BJ (cell line): ENCODE measurements around the gene PDZD4. TPM values are rescaled to one million over a fixed set of nuclear protein-coding genes. Genes with fewer than 3 reads are reported as not detected.

Source experiments
- CTCF ChIA-PET: fragments of 350-600 bp; formaldehyde crosslinking; extraction: SDS; loops from one replicate; lab custom pipeline; 2021; ENCODE audit warnings: antibody characterized with exemption, inconsistent platforms; lab: Yijun Ruan, JAX
- POLR2A ChIA-PET: fragments of 300-600 bp; sonication (Branson Sonifier 250); formaldehyde crosslinking; extraction: SDS; loops from one replicate; lab custom pipeline; 2021; ENCODE audit warnings: antibody characterized with exemption; lab: Charles Lee
- DNase-seq: peaks from one replicate; pipeline ENCODE4 v3.0.0-alpha.2; 2011; ENCODE audit warnings: low read depth
- H3K27me3 ChIP-seq: 2 replicates; pipeline ENCODE4 v1.6.0; 2011; ENCODE audit warnings: low read length; ENCODE audit not compliant: control insufficient read depth, insufficient read depth
- H3K36me3 ChIP-seq: 2 replicates; pipeline ENCODE4 v1.5.1; 2011; ENCODE audit warnings: low read length; ENCODE audit not compliant: control insufficient read depth, insufficient read depth
- H3K4me3 ChIP-seq: 2 replicates; pipeline ENCODE4 v1.5.1; 2011; ENCODE audit warnings: low read depth, mild to moderate bottlenecking, control low read depth, low read length
- polyA plus RNA-seq: library from polyadenylated mRNA; depleted of rRNA; stranded (reverse); fragments of >200 nt; gene quantifications from 2 replicates; pipeline ENCODE4 v1.2.3, GENCODE V29; 2011
- TF ChIP-seq, protein P1 (sequence below): IDR thresholded peaks from 2 replicates; pipeline ENCODE4 v1.5.1; 2011; ENCODE audit warnings: low read depth, mild to moderate bottlenecking, control low read depth, inconsistent platforms, low read length, moderate library complexity; ENCODE audit not compliant: insufficient read depth

The PDZD4 gene
- polyA plus RNA-seq, 1 experiment, result 0.82 TPM

DNA sequence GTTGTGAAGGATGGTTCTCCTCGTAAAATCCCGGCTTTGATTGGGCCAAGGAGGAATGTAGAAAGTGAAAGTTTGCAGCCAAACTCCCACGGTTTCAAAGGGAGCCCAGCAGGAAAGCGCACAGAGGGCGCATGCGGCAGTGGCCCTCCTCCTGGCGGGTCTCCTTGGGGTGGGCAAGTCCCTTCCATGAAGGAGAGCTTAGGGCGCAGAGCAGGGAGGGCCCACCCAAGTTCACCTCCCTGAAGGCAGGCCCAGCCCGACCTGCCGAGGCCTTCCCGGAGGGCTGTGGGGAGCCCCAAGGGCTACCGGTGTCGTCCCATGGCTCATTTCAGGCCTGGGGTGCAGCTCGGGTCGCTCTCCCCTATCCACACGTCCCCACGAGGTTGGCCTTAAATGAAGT is 2.0 kb downstream of the PDZD4 start:
- ChIA-PET POLR2A (no interaction called here), CTCF (interaction anchor here (0.6 kb wide), 1 partner anchor 142 kb away, joined by 3 read pairs; no protein-coding TSS in a partner anchor)
- TF ChIP-seq, protein P1, sequence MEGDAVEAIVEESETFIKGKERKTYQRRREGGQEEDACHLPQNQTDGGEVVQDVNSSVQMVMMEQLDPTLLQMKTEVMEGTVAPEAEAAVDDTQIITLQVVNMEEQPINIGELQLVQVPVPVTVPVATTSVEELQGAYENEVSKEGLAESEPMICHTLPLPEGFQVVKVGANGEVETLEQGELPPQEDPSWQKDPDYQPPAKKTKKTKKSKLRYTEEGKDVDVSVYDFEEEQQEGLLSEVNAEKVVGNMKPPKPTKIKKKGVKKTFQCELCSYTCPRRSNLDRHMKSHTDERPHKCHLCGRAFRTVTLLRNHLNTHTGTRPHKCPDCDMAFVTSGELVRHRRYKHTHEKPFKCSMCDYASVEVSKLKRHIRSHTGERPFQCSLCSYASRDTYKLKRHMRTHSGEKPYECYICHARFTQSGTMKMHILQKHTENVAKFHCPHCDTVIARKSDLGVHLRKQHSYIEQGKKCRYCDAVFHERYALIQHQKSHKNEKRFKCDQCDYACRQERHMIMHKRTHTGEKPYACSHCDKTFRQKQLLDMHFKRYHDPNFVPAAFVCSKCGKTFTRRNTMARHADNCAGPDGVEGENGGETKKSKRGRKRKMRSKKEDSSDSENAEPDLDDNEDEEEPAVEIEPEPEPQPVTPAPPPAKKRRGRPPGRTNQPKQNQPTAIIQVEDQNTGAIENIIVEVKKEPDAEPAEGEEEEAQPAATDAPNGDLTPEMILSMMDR, result no peak
- no peak overlapping the region for H3K4me3 ChIP-seq
- no peaks in the 10 kb centered on the region for H3K36me3 ChIP-seq
- DNase-seq, result no peak
- H3K27me3 ChIP-seq, result peaks cover 11% of the 10 kb centered on the region; the same call in 1 of the 2 replicates

DNA sequence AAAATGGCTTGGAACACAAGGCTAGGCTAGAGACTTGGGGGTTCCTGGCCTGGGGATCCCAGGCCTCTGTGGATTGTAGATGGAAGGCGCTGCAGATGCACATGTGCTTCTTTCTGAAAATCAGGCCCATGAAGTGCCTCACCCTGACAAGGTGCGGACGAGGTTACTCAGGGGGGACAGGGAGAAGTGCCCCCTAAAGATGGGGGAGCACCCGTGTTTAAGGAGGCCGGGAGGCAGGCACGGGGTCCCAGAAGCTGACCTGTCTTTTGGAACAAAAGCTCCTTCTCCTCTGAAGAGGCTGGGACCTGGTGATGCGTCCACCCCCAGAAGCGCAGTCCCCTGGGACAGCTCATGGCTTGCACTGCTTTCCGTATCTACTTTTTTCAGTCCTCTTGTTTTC is 2.4 kb downstream of the PDZD4 start:
- no peak overlapping the region for H3K4me3 ChIP-seq
- no peak for DNase-seq
- no peaks in the 10 kb centered on the region for H3K36me3 ChIP-seq
- TF ChIP-seq, protein P1, result no peak
- ChIA-PET CTCF (no interaction called here), POLR2A (no interaction called here)
- peaks cover 11% of the 10 kb centered on the region; the same call in 1 of the 2 replicates for H3K27me3 ChIP-seq

DNA sequence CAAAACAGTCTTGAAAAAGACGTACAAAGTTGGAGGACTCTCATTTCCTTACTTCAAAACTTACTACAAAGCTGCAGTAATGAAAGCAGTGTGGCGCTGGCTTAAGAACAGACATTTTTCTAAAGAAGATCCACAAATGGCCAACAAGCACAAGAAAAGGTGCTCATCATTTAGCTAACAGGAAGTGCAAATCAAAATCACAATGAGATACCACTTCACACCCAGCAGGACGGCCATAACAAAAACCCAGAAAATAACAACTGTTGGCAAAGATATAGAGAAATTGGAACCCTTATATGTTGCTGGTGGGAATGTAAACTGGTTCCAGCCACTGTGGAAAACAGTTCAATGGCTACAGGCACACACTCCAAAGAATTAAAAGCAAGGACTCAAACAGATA is 3.3 kb downstream of the PDZD4 start:
- Histone ChIP-seq H3K36me3 (no peaks in the 10 kb centered on the region), H3K4me3 (no peak overlapping the region), H3K27me3 (peaks cover 8% of the 10 kb centered on the region; the same call in 1 of the 2 replicates)
- POLR2A ChIA-PET, result no interaction called here
- CTCF ChIA-PET, result no interaction called here
- TF ChIP-seq, protein P1, result no peak
- DNase-seq, result no peak

DNA sequence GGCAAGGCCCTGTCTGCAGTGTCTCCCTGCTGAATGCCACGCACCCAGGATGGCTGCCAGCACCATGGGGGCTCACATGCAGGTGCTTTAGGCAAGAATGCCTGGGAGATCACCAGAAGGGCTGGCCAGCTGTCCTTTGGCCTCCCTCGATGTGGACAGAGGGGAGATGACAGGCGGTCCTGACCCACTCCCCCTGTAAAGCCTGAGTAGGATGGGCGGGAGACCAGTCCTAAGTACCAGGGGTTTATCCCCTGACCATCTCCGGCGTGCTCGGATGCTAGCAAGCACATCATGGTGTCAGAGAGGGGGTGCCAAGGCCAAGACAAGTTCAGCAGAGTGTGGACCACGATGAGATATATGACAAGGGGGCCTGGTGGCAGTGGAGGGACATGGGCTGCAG is 5.3 kb downstream of the PDZD4 start:
- H3K27me3 ChIP-seq, result 0 out of 2 replicates have a peak, but pooled peaks cover 2% of the 10 kb centered on the region
- H3K36me3 ChIP-seq, result no peaks in the 10 kb centered on the region
- DNase-seq, result no peak
- no peak overlapping the region for H3K4me3 ChIP-seq
- TF ChIP-seq, protein P1, result no peak
- POLR2A ChIA-PET, result no interaction called here
- CTCF ChIA-PET, result no interaction called here

DNA sequence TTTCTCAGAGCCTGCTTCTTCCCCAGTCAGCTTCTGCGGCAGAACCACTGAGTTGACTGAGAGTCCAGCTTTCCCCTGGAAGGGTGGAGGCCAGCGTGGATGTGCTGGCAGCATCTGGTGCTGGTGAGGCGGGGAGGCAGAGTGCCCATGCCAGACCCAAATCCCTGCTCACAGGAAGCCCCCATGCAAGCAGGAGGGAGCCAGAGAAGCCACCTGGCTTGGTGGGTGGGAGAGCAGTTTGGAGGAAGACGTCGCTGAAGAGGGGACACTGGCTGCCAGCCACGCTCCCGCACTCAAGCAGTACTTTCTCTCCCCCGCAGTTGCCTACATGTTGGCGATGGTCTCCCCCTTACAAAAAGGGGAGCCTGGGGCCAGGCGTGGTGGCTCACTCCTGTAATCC is 6.0 kb downstream of the PDZD4 start:
- TF ChIP-seq, protein P1, result no peak
- ChIA-PET POLR2A (no interaction called here), CTCF (no interaction called here)
- no peak for DNase-seq
- H3K27me3 ChIP-seq, result 0 out of 2 replicates have a peak, but pooled peaks cover 2% of the 10 kb centered on the region
- no peaks in the 10 kb centered on the region for H3K36me3 ChIP-seq
- H3K4me3 ChIP-seq, result no peak overlapping the region
